ENCODE results near the gene RTN4RL1. TPM values are rescaled to one million over a fixed set of nuclear protein-coding genes. Genes with fewer than 3 reads are reported as not detected.
A peak's percentile ranks its signal among the peaks of the same experiment; 100 is the strongest.
"Not testable (repeated sequence)": the region's sequence is repeated elsewhere in the genome, so short reads cannot be mapped to it uniquely, and the experiment has no call there.

RTN4RL1 gene
- total RNA-seq, 1 donor from 2014 or later: 1.8 TPM

DNA sequence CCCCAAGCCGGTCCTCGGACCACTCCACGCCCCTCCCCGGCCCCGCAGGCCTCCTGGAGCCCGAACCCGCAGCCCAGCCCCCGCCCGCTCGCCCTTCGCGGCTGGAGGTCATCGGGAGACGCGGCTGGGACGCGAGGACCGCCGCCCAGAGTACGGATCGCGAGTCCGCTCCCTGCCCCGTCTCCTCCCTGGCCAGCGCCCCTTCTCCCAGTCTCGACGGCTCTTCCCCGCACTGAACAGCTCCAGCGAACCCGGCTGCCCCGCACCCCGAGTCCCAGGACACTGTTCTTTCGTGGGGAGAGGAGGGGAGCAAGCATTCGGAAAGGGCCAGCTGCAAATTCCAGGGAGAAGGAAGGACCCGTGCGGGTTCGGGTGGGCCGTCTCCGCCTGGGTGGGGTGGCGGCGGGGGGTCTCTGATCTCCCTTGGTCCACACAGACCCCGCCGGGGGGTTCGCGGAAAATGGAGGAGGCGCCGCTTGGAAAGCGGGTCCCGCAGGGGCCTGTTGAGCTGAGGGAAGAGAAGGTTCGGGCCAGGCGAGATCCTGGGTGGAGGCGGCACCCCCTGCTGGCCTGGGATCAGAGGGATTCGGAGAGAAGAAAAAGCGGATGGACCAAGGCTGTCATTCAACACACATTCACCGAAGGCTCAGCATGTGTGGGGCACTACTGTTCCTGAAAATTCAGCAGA is 632 bp upstream of the RTN4RL1 start:
- DNase-seq: peak; percentile 80

DNA sequence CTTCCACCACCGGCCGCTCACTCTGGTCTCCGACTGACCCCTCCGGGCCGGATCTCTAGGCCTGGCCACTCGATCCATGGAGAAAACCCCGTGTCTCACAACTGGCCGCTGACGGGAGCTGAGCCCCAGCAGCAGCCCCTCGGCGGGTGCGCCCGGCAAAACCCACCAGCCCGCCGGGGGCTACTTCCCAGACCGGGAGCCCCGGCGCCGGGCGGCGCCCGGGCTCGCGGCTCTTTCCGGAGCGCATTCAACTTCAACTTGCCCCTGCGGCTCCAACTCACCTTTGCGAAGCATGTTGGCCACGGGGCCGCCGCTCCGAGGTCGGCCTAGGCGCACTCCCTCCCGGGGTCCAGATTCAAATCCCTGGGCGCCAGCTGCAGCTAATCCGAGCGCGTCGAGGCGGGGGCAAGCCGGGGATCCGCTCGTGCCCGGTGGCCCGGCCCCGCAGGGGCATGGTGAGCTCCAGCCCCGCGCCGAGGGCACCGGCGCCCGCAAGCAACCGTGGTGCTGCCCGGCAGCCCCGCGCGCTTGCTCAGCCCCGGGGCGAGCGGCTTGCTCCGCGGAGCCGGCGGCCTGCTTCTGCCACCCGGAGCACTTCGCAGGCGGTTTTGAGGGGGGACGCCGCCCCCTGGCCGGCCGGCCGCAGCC is 438 bp downstream of the RTN4RL1 start:
- no peak for DNase-seq

DNA sequence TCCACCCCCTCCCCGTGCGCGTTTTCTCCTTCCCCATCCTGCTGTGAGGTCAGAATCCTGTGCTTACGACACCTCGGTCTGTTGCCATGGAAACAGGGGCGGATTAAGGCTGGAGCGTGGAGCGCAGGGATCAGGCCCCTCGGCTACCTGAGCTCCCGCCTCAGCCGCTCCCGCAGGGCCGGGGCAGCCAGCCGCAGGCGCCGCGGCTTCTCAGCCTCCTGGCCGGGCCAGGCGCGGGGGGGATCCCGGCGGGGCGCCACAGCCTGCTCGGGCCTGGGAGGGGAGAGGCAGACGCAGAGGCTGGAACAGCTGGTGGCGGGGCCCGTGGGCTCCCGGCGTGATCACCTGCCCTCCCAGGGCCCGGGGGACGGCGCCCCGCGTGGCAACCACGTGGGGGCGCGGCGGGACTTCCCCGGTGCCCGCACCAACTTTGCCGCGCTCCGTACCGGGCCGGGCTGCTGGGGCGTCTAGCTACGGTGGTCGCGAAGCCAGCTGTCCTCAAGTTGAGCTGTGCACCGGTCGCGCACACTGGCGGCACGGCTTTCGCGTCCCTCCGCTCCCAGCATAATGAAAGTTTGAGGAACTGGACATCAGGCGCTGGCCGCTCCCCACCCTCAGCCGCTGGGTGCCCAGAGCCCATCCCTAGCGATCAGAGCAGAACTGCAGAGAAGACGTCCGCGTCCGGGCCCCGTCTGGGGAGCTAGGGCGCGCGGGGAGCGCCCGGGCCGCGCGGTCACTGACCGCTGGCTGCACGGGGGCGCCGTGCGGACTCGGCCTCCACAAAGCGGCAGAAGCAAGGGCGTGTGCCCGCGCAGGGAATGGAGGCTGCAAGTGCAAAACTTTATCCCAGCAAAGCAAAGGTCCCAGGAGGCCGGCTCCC is 1.2 kb downstream of the RTN4RL1 start:
- DNase-seq: peak; percentile 79

DNA sequence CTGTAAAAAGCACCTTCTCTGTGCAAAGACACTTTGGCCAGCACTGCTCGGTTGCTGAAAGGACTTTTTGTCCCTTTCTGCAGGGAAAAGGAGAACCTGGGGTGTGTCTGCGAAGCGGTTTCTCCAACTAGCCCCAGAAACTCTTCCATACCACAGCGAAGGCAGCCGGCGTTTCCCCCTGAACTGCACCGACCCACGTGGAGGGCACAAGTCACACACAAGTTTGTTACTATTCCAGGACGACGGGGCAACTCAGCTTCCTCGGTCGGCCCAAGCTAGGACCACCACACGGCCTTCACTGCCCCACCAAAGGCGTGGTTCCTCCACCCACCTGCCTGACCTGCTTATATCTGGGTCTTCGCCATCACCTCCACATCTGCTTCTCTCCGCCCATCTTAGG is 1.9 kb downstream of the RTN4RL1 start:
- no peak for DNase-seq

GRCh38 chr17:2022647-2023240 is 2.4 kb downstream of the RTN4RL1 start:
- no peak for DNase-seq

DNA sequence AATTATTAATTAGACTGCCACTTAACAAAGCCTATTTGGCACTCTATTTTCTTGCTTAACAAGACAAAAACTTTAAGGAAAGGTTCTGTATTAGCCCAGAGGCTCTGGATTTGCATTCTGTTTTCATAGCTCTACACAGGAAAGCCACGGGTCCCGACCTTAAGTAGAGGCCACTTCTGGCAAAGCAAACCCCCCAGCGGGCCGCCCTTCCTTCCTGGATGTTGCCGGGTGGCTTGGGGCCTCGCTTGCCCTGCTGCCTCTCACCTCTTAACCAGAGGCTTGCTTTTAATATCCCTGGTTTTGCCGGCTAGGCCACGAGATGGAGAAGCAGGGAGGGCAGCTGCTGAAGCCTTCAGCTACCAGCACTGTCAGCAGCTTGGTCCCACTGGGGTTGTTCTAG is 4.4 kb downstream of the RTN4RL1 start:
- no peak for DNase-seq

- DNase-seq: no peak
Measured at GRCh38 chr17:2019723-2020122, 5.4 kb downstream of the RTN4RL1 start.

GRCh38 chr17:2018716-2019510 is 6.2 kb downstream of the RTN4RL1 start:
- no peak for DNase-seq

- DNase-seq: no peak
Measured at GRCh38 chr17:2017274-2017941, 7.7 kb downstream of the RTN4RL1 start.

- no peak for DNase-seq
Measured at GRCh38 chr17:2016494-2016893, 8.6 kb downstream of the RTN4RL1 start.

DNA sequence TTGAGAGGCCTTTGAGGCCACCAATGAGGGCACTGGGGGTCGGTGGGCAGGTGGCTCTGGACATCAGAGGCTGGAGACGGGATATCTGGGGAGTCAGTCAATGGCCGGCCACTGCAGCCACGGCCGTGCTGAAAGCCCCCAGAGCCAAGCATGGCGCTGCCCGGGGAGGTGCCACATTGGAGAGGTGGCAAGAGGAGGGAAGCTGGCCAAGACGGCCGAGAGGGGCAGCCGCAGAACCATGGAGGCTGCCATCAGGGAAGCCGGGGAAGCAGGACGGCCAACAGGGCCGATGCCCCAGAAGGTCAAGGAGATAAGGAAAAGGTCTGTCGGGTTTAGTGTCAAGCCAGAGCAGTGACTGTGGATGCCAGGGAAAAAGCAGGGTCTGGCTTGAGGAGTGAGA is 9.8 kb downstream of the RTN4RL1 start:
- DNase-seq: no peak

- DNase-seq: no peak
Measured at GRCh38 chr17:2013994-2014317, 11.2 kb downstream of the RTN4RL1 start.

DNA sequence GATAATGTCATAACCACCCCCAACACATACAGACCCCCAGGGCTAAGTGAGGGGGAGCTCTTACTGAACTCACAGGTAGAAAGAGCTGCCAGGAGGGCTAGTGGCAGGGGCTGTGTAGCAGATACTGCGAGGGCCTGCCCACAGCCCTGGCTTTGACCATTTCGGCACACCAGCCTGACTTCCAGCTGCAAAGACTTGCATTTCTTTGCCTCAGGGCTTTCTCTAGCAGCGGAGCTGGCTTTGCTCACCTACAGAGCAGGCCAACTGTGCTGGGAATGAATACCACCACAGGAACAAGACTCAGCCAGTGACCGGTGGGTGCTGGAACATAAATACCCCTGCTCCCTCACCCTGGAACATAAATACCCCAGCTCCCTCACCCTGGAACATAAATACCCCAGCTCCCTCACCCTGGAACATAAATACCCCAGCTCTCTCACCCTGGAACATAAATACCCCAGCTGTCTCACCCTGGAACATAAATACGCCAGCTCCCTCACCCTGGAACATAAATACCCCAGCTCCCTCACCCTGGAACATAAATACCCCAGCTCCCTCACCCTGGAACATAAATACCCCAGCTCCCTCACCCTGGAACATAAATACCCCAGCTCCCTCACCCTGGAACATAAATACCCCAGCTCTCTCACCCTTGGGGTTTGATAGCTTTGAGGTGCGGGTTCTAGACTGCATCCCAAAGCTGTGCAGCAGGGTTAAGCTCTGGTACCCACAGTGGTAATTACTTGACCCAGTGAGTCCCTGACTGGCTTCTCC is 11.7 kb downstream of the RTN4RL1 start:
- not testable (repeated sequence) for DNase-seq

- no peak for DNase-seq
Measured at GRCh38 chr17:2012499-2012898, 12.6 kb downstream of the RTN4RL1 start.

DNA sequence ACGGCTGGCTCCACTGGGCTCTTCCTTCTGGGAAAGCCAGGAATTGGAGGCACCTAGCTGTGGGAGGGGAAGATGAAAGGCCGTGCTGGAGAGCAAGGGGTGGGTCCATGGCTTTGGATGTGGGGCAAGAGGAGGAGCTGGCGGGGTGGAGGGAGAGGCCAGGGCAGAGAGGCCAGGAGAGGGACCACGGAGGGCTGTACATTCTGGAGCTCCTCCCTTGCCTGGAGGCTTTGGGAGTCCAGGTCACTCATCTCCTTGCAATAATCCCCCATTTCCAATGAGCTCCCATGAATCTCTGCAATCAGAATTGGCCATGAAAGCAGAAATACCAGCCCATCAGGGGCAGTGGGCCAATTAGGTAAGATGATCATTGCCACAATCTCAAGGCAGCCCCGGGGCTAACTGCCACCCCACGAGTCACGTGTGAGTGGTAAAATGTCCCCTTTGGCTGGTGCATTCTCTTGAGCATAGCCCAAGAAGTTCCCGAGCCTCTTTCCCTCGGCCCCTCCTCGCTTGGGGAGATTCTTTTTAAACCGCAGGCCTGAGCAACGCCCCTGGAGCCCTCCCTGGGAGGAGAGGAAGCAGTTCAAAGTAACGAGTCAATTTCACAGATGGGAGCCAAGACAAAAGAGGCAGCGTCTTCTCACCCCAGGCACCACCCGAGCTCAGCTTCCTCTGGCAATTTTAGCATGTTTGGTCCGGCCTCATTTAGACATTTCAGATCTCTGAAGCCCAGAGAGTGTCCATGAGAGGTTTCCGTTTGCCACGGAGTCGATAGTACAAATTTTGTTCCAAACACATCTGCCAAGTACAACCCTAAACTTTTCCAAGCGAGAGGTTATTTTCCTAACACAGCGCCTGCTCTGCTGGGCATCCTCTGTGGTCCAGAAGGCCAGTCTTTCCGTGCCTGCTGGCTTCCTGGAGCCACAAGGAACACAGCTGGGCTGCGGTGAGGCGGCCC is 13.4 kb downstream of the RTN4RL1 start:
- no peak for DNase-seq

DNA sequence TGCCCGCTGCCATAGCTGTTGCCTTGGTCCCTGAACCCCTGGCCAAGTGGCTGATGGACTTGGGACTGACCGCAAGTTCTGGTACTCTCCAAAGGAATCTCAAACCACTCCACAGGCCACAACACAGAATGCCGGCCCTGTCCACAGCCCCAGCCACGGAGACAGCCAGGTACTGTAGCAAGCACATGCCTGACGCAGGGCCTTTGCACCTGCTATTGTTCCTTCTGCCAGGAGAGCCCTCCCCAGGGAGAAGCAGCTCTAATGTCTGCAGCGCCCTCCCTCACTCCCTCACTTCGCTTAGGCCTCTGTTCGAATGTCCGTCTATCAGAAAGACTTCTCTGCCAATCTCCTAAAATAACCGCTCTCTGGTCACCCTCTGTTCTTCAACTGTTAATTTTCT is 15.4 kb downstream of the RTN4RL1 start:
- DNase-seq: no peak

GRCh38 chr17:2008332-2009126 is 16.6 kb downstream of the RTN4RL1 start:
- DNase-seq: no peak

GRCh38 chr17:2004435-2004952 is 20.6 kb downstream of the RTN4RL1 start:
- no peak for DNase-seq

Data from tongue (tissue), 2 donors.